Common myeloid progenitor, CD34-positive (primary cell): ENCODE measurements around the gene IDI1.

Experiments used
- CTCF ChIA-PET: fragments of 350-600 bp; sonication (Branson Sonifier 250); formaldehyde crosslinking; loops from one replicate; lab custom pipeline; 2021; ENCODE audit warnings: antibody characterized with exemption; lab: Charles Lee
- POLR2A ChIA-PET: fragments of 350-600 bp; sonication (Branson Sonifier 250); formaldehyde crosslinking; loops from one replicate; lab custom pipeline; 2021; ENCODE audit warnings: antibody characterized with exemption; lab: Charles Lee
- DNase-seq, 3 donors: peaks; one replicate each; pipeline versions ENCODE4 v3.0.0 to v3.0.0-alpha.2; 2013
- H3K27ac ChIP-seq, 2 experiments: 1 replicate in 1 of 2; 2 replicates in 1 of 2; pipeline ENCODE4 v1.7.0; 2013; ENCODE audit warnings: inconsistent platforms in 2 of 2, low read length in 2 of 2, mild to moderate bottlenecking in 2 of 2, low read depth in 1 of 2, moderate library complexity in 1 of 2; ENCODE audit not compliant: severe bottlenecking in 2 of 2, insufficient read depth in 1 of 2, poor library complexity in 1 of 2
- H3K27me3 ChIP-seq, 5 experiments: replicated peaks in 2 of 5; 1 replicate in 3 of 5; 2 replicates in 2 of 5; pipeline versions ENCODE4 v1.6.1 to v1.7.0; 2013; ENCODE audit warnings: low read length in 4 of 5, mild to moderate bottlenecking in 2 of 5, moderate library complexity in 2 of 5, inconsistent platforms in 1 of 5; ENCODE audit not compliant: insufficient read depth in 5 of 5, control insufficient read depth in 4 of 5
- H3K36me3 ChIP-seq, 4 experiments: 1 replicate in 2 of 4; 2 replicates in 2 of 4; pipeline versions ENCODE4 v1.6.1 to v1.7.0; 2013; ENCODE audit warnings: low read length in 3 of 4, control low read depth in 1 of 4, mild to moderate bottlenecking in 1 of 4; ENCODE audit not compliant: control insufficient read depth in 4 of 4, insufficient read depth in 4 of 4
- H3K4me1 ChIP-seq, 4 experiments: 1 replicate in 3 of 4; 2 replicates in 1 of 4; pipeline versions ENCODE4 v1.6.1 to v1.7.1; 2013; ENCODE audit warnings: low read length in 3 of 4, mild to moderate bottlenecking in 3 of 4, control low read depth in 1 of 4, inconsistent platforms in 1 of 4, moderate library complexity in 1 of 4; ENCODE audit not compliant: control insufficient read depth in 4 of 4, insufficient read depth in 4 of 4; ENCODE audit errors: control extremely low read depth in 1 of 4
- H3K4me3 ChIP-seq, 7 experiments: 1 replicate in 4 of 7; 2 replicates in 3 of 7; pipeline versions ENCODE4 v1.5.1 to v1.7.0; 2013; ENCODE audit warnings: mild to moderate bottlenecking in 7 of 7, low read length in 6 of 7, moderate library complexity in 6 of 7, inconsistent platforms in 2 of 7, low read depth in 2 of 7, control low read depth in 1 of 7; ENCODE audit not compliant: insufficient read depth in 4 of 7, control insufficient read depth in 1 of 7; ENCODE audit errors: extremely low read depth in 1 of 7
- H3K9me3 ChIP-seq, 5 experiments: 1 replicate in 4 of 5; 2 replicates in 1 of 5; pipeline versions ENCODE4 v1.6.1 to v1.7.1; 2013; ENCODE audit warnings: low read length in 4 of 5, mild to moderate bottlenecking in 2 of 5, inconsistent platforms in 1 of 5, low read depth in 1 of 5, moderate library complexity in 1 of 5; ENCODE audit not compliant: control insufficient read depth in 4 of 5, insufficient read depth in 2 of 5; ENCODE audit errors: control extremely low read depth in 1 of 5
- WGBS: methylation state at CpG from one replicate; pipeline ENCODE4 v1.1.5; 2013; ENCODE audit not compliant: insufficient coverage; 5-methylcytosine and 5-hydroxymethylcytosine counted together

IDI1 gene

DNA sequence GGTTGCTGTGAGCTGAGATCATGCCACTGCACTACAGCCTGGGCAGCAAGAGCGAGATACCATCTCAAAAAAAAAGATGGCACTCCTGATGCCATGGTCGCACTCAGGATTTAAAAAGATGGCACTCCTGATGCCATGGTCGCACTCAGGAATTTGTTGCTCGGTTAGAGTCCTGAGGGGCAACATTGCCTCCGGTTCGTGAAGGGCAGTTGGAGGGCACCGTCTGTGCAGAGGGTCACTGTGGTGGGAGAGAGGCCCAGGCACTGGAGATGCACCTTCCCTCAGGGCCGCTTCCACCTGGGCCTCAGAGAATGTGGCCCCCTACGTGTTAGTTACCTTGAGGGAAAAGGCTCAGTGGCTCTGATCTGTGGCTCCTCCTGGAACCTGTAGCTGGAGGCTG is 42.3 kb downstream of the IDI1 start:
- no peak overlapping the region for H3K4me3 ChIP-seq
- ChIA-PET CTCF (interaction anchor here (0.5 kb wide), 1 partner anchor 59 kb away, joined by 3 read pairs; no protein-coding TSS in a partner anchor), POLR2A (interaction anchor here (0.9 kb wide), 1 partner anchor 35 kb away, joined by 4 read pairs; no protein-coding TSS in a partner anchor)
- H3K9me3 ChIP-seq, result peaks cover 5 to 26% (median 7%) of the 10 kb centered on the region in 5 experiments
- no peak overlapping the region for H3K27ac ChIP-seq
- 96% methylated on average over 9 of the region's 9 CpGs for WGBS
- H3K4me1 ChIP-seq, result no peaks in the 10 kb centered on the region
- DNase-seq, result no peak
- H3K27me3 ChIP-seq, result no peaks in the 10 kb centered on the region
- H3K36me3 ChIP-seq, result peaks cover 41 to 97% (median 80%) of the 10 kb centered on the region in 4 experiments

DNA sequence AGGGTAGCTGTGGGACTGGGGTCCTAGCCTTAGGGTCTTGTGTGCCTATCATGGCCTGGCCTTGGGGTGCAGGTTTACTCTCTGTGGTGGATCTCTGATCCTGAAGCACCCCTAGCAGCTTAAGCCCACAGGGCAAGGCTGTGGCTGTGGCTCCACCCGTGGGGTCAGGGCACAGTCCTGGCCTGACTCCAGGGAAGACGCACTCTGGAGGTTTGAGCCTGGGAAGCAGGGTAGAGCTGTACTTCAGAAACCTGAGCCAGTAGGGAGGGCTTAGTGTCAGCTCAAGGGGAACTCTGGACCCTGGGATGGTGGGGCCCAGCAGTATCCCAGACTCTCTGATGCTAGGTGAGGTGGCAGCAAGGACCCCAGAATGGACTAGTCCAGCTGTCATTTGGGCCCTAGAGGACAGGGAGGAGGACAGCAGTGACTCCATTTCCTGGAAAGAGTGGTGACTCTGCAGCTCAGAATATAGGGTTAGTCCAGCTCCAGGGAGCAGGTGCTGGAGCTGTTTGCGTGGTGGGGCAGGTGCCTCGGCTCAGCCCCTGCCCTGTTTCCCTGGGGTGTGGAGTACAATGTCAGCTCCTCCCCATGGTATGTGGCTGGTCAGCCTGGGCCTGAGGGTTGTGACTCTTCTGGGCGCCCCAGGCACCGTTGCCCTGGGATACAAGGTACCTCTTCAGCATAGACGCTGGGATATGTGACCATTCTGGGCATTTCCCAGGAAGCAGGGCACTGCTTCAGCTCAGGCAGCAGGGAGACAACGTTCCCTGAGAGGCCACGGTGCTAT is 44.8 kb downstream of the IDI1 start:
- no peaks in the 10 kb centered on the region for H3K4me1 ChIP-seq
- no peak overlapping the region for H3K4me3 ChIP-seq
- POLR2A ChIA-PET, result no interaction called here
- 100% methylated on average over 9 of the region's 9 CpGs for WGBS
- no peak for DNase-seq
- CTCF ChIA-PET, result interaction anchor here (1.2 kb wide), 1 partner anchor 22 kb away, joined by 3 read pairs; no protein-coding TSS in a partner anchor
- peaks cover 5 to 40% (median 8%) of the 10 kb centered on the region in 5 experiments for H3K9me3 ChIP-seq
- H3K36me3 ChIP-seq, result peaks cover 49 to 99% (median 84%) of the 10 kb centered on the region in 4 experiments
- no peak overlapping the region for H3K27ac ChIP-seq
- H3K27me3 ChIP-seq, result no peaks in the 10 kb centered on the region

DNA sequence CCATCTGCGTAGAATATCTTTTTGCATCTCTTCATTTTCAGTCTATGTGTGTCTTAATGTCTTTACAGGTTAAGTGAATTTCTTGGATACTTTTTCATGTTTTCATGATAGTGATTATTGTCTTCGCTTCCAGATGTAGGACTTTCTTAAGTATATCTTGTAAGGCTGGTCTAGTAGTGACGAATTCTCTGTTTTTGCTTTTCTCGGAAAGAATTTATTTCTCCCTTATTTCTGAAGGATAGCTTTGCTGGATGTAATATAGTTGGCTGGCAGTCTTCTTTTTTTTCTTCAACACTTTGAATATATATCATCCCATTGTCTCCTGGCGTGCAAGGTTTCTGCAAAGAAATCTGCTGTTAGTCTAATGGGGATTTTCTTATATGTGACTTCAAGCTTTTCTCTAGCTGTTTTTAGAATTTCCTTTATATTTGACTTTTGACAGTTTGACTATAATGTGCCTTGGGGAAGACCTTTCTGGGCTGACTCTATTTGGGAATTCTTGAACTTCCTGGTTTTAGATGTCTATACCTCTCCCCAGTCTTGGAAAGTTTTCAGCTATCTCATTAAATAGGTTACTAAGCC is 46.4 kb downstream of the IDI1 start:
- ChIA-PET POLR2A (interaction anchor here (0.6 kb wide), 1 partner anchor 73 kb away, joined by 4 read pairs; no protein-coding TSS in a partner anchor), CTCF (interaction anchor here (1.3 to 1.4 kb wide), 2 partner anchors 10 to 12 kb away, joined by 3 read pairs; no protein-coding TSS in a partner anchor)
- peaks cover 57 to 99% (median 86%) of the 10 kb centered on the region in 4 experiments for H3K36me3 ChIP-seq
- H3K9me3 ChIP-seq, result peaks cover 5 to 40% (median 8%) of the 10 kb centered on the region in 5 experiments
- no peak overlapping the region for H3K27ac ChIP-seq
- H3K4me3 ChIP-seq, result peak overlapping the region in 1 of 7 experiments; percentile 19
- no CpG with 5 or more reads among the region's 5 CpGs for WGBS
- peak; percentile 51 to 77 (median 64) for DNase-seq
- no peaks in the 10 kb centered on the region for H3K27me3 ChIP-seq
- no peaks in the 10 kb centered on the region for H3K4me1 ChIP-seq

DNA sequence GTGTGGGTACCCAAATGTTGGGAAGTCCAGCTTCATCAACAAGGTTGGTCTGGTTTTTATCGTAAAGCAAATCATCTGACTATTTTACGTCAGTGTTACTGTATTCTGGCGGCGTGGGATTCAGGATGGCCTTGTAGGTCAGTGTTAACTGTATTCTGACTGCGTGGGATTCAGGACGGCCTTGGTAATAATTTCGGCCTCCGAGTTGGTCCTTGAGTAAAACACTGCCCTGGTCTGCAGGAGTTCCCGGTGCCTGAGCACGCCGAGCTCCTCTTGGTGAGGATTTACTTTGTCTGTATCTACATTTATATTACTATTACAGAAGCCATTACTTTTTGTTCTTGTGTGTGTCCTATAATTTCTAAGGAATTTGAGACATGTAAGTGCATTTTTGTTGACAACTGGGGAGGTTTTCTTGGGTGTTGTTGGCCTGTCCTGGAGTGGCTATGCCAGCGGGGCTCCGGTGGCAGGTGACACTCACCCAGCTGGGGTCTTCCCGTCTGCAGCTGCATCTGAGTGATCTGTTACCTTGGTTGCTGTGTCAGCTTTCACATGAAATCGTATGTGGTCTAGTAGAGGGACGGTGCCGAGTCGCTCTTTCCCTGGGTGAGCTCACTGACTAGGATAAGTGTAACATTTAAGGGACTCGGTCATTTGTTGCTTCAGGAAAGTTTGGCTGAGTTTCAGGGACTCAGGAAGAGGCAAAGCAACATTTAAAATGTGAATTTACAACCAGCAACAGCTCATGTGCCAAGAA is 51.5 kb downstream of the IDI1 start:
- Histone ChIP-seq H3K27ac (no peak overlapping the region), H3K4me3 (peak overlapping the region in 1 of 7 experiments; percentile 16), H3K36me3 (peaks cover 35 to 91% (median 79%) of the 10 kb centered on the region in 4 experiments), H3K27me3 (no peaks in the 10 kb centered on the region), H3K9me3 (peaks cover 1 to 22% (median 5%) of the 10 kb centered on the region in 5 experiments), H3K4me1 (no peaks in the 10 kb centered on the region)
- ChIA-PET POLR2A (no interaction called here), CTCF (interaction anchor here (1.0 kb wide), 1 partner anchor 118 kb away, joined by 3 read pairs; no protein-coding TSS in a partner anchor)
- no peak for DNase-seq
- WGBS, result 93% methylated on average over 15 of the region's 19 CpGs

DNA sequence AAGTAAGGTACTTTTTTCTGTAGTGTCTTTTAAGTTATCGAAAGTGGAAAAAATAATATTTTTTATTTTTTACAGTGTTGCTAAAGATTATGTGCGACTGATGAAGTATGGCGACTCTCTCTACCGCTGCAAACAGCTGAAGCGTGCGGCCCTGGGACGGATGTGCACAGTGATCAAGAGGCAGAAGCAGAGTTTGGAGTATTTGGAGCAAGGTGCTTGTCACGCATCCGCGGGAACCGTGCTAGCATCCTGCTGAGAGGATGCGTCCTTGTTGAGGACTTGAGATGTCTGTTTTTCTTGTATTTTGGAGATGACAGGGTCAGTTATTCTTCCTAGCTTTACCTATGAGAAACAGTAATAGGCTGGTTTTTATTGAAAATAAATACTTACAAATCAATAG is 52.9 kb downstream of the IDI1 start:
- POLR2A ChIA-PET, result no interaction called here

DNA sequence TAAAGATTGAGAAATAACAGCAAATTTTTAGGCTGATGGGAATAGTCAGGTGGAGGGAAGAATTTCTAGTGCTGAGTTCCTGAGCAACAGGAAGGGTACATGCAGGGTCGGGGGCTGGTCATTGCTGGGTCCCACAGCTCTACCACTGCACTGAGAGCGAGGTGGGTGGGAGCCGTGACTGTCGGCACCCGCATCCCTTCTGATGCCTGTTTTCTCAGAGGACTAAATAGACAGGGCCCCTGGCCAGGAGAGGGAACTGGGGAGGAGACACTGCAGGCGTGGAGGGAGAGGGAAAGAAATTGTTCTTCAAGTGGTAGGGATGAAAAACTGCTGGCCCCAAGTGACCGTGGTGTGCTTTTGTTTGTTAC is 53.4 kb downstream of the IDI1 start:
- peaks cover 0 to 4% (median 0%) of the 10 kb centered on the region in 5 experiments for H3K9me3 ChIP-seq
- DNase-seq, result no peak
- H3K36me3 ChIP-seq, result peaks cover 23 to 79% (median 66%) of the 10 kb centered on the region in 4 experiments
- WGBS, result 94% methylated on average over 7 of the region's 7 CpGs
- no peaks in the 10 kb centered on the region for H3K27me3 ChIP-seq
- no peak overlapping the region for H3K4me3 ChIP-seq
- H3K27ac ChIP-seq, result no peak overlapping the region
- POLR2A ChIA-PET, result no interaction called here
- peaks cover 0 to 3% (median 0%) of the 10 kb centered on the region in 4 experiments for H3K4me1 ChIP-seq
- CTCF ChIA-PET, result no interaction called here

More for the DNA sequence above, 52.9 kb downstream of the IDI1 start:
- H3K4me1 ChIP-seq, result no peaks in the 10 kb centered on the region
- CTCF ChIA-PET, result no interaction called here
- no peak overlapping the region for H3K4me3 ChIP-seq
- H3K9me3 ChIP-seq, result peaks cover 0 to 8% (median 0%) of the 10 kb centered on the region in 5 experiments
- no peak for DNase-seq
- no peaks in the 10 kb centered on the region for H3K27me3 ChIP-seq
- peaks cover 28 to 79% (median 68%) of the 10 kb centered on the region in 4 experiments for H3K36me3 ChIP-seq
- WGBS, result 100% methylated on average over 7 of the region's 12 CpGs
- no peak overlapping the region for H3K27ac ChIP-seq
